GM19455 (cell line): Measurements from ENCODE around the gene SDK1.

Experiments used
- ATAC-seq: cut with Tn5 transposase; IDR thresholded peaks from one replicate; pipeline ENCODE4 v1.9.1; 2021; ENCODE audit not compliant: unreplicated experiment

SDK1 gene

GRCh38 chr7:4143006-4143405, 842.0 kb downstream of the SDK1 start:
- ATAC-seq = no peak

- no peak for ATAC-seq
Observed at GRCh38 chr7:4143511-4144171, 842.6 kb downstream of the SDK1 start.

GRCh38 chr7:4144172-4144701, 843.2 kb downstream of the SDK1 start:
- ATAC-seq = no peak

- no peak for ATAC-seq
Observed at GRCh38 chr7:4144811-4145510, 843.9 kb downstream of the SDK1 start.

- ATAC-seq = no peak
Observed at GRCh38 chr7:4145576-4145975, 844.5 kb downstream of the SDK1 start.

GRCh38 chr7:4147926-4148620, 847.0 kb downstream of the SDK1 start:
- no peak for ATAC-seq

GRCh38 chr7:4149236-4149635, 848.2 kb downstream of the SDK1 start:
- ATAC-seq = no peak

- ATAC-seq = no peak
Observed at GRCh38 chr7:4149645-4150044, 848.6 kb downstream of the SDK1 start.

GRCh38 chr7:4150731-4151130, 849.7 kb downstream of the SDK1 start:
- no peak for ATAC-seq

GRCh38 chr7:4151524-4151923, 850.5 kb downstream of the SDK1 start:
- no peak for ATAC-seq

- no peak for ATAC-seq
Observed at GRCh38 chr7:4151926-4152549, 851.0 kb downstream of the SDK1 start.

GRCh38 chr7:4154882-4155535, 854.0 kb downstream of the SDK1 start:
- ATAC-seq = no peak

- ATAC-seq = no peak
Observed at GRCh38 chr7:4156190-4156589, 855.1 kb downstream of the SDK1 start.

- ATAC-seq = no peak
Observed at GRCh38 chr7:4157651-4158050, 856.6 kb downstream of the SDK1 start.

GRCh38 chr7:4158441-4159153, 857.5 kb downstream of the SDK1 start:
- no peak for ATAC-seq

GRCh38 chr7:4159154-4159501, 858.1 kb downstream of the SDK1 start:
- no peak for ATAC-seq

GRCh38 chr7:4159761-4160554, 858.9 kb downstream of the SDK1 start:
- ATAC-seq = no peak

- ATAC-seq = no peak
Observed at GRCh38 chr7:4162884-4163564, 862.0 kb downstream of the SDK1 start.

GRCh38 chr7:4163565-4164203, 862.6 kb downstream of the SDK1 start:
- ATAC-seq = no peak
